Stomach (tissue), 4 donors: Measurements from ENCODE around the gene ATXN3.

Experiments used
- EP300 ChIP-seq: sonication (generic); formaldehyde crosslinking; IDR thresholded peaks from one replicate; pipeline ENCODE4 v1.6.1; 2017; ENCODE audit warnings: antibody characterized with exemption
- POLR2A ChIP-seq, 4 donors: fragments of 450-650 bp; IDR thresholded peaks; one replicate each; pipeline ENCODE4 v1.6.1; 2016; ENCODE audit warnings: antibody characterized with exemption in 4 of 4, control low read depth in 2 of 4, mild to moderate bottlenecking in 1 of 4, moderate library complexity in 1 of 4
- POLR2AphosphoS5 ChIP-seq, 3 donors: sonication (generic); formaldehyde crosslinking; IDR thresholded peaks; one replicate each; pipeline ENCODE4 v1.6.1; 2016; ENCODE audit warnings: antibody characterized with exemption in 3 of 3
- TF ChIP-seq, protein P1 (sequence below), 7 experiments: fragments of 450-650 bp in 4 of 7; fragments of 200-600 bp in 3 of 7; sonication (generic) in 3 of 7; IDR thresholded peaks; one replicate each; pipeline ENCODE4 v1.5.1; 2016 to 2019; ENCODE audit warnings: antibody characterized with exemption in 7 of 7, control low read depth in 2 of 7, mild to moderate bottlenecking in 1 of 7

DNA sequence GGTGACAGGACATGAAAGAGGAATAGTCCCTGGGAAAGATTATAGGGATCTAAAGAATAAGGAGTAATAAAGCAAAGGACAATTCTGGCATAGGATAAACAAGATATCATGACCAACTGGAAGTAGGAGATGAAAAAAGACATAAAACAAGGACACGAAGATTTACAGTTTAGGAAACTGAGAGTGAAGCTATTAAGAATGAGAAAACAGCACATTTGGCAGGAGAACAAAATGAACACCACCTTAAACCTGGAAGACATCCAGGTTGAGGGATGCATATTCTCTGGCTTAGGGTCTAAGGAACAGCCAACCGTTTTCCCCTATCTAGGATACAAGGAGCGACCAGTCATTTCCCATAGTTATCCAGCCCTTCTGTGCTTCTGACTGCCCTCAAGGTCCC is 68.4 kb downstream of the ATXN3 start:
- TF ChIP-seq, protein P1, sequence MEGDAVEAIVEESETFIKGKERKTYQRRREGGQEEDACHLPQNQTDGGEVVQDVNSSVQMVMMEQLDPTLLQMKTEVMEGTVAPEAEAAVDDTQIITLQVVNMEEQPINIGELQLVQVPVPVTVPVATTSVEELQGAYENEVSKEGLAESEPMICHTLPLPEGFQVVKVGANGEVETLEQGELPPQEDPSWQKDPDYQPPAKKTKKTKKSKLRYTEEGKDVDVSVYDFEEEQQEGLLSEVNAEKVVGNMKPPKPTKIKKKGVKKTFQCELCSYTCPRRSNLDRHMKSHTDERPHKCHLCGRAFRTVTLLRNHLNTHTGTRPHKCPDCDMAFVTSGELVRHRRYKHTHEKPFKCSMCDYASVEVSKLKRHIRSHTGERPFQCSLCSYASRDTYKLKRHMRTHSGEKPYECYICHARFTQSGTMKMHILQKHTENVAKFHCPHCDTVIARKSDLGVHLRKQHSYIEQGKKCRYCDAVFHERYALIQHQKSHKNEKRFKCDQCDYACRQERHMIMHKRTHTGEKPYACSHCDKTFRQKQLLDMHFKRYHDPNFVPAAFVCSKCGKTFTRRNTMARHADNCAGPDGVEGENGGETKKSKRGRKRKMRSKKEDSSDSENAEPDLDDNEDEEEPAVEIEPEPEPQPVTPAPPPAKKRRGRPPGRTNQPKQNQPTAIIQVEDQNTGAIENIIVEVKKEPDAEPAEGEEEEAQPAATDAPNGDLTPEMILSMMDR (IDR thresholded peaks at IDR 0.05), result no peak
- TF ChIP-seq EP300 (no peak), POLR2AphosphoS5 (IDR thresholded peaks at IDR 0.05) (no peak), POLR2A (IDR thresholded peaks at IDR 0.05) (no peak)
